AG10803 (cell line): Measurements from ENCODE around the gene P2RX3.
"Not testable (repeated sequence)": the region's sequence is repeated elsewhere in the genome, so short reads cannot be mapped to it uniquely, and the experiment has no call there.

Source experiments
- DNase-seq: peaks from one replicate; pipeline ENCODE4 v3.0.0; 2010; ENCODE audit warnings: low read depth
- H3K4me3 ChIP-seq: 2 replicates; pipeline ENCODE4 v1.5.1; 2011; ENCODE audit warnings: mild to moderate bottlenecking, low read length, control low read depth
- CTCF ChIP-seq: conservative IDR thresholded peaks from 2 replicates; pipeline ENCODE4 v1.5.1; 2011; ENCODE audit warnings: mild to moderate bottlenecking, low read length, control low read depth, inconsistent platforms

P2RX3 gene

GRCh38 chr11:57338142-57338541 lies at the start of gene P2RX3:
Gene P2RX3 (plus strand): TSS chr11:57338352. CDS start chr11:57338551, 199 bp downstream.
- TF ChIP-seq CTCF = no peak
- no peak within 1 kb of the TSS for H3K4me3 ChIP-seq
- DNase-seq = no peak

- DNase-seq = peak; percentile 85
- no peak for TF ChIP-seq CTCF
Observed at GRCh38 chr11:57288771-57289579, 49.2 kb upstream of the P2RX3 start.

GRCh38 chr11:57290288-57290687 lies 47.9 kb upstream of the P2RX3 start:
- no peak overlapping the region for H3K4me3 ChIP-seq
- no peak for TF ChIP-seq CTCF
- peak; percentile 44 for DNase-seq

More at GRCh38 chr11:57288771-57289579, 49.2 kb upstream of the P2RX3 start:
- H3K4me3 ChIP-seq = no peak overlapping the region

- DNase-seq = peak; percentile 72
- TF ChIP-seq CTCF = no peak
- no peak overlapping the region for H3K4me3 ChIP-seq
Observed at GRCh38 chr11:57294225-57295131, 43.7 kb upstream of the P2RX3 start.

GRCh38 chr11:57296205-57296604 lies 41.9 kb upstream of the P2RX3 start:
- DNase-seq, H3K4me3 ChIP-seq: not testable (repeated sequence)

- no peak overlapping the region for H3K4me3 ChIP-seq
- no peak for TF ChIP-seq CTCF
- no peak for DNase-seq
Observed at GRCh38 chr11:57297221-57297620, 40.9 kb upstream of the P2RX3 start.

- no peak overlapping the region for H3K4me3 ChIP-seq
- no peak for DNase-seq
- TF ChIP-seq CTCF = no peak
Observed at GRCh38 chr11:57299150-57299737, 38.9 kb upstream of the P2RX3 start.
